CD1c-positive myeloid dendritic cell (primary cell): ENCODE data around the gene ENG.

Experiments used
- DNase-seq: peaks from one replicate; pipeline ENCODE4 v3.0.0-alpha.2; 2016; ENCODE audit errors: extremely low spot score

ENG gene

DNA sequence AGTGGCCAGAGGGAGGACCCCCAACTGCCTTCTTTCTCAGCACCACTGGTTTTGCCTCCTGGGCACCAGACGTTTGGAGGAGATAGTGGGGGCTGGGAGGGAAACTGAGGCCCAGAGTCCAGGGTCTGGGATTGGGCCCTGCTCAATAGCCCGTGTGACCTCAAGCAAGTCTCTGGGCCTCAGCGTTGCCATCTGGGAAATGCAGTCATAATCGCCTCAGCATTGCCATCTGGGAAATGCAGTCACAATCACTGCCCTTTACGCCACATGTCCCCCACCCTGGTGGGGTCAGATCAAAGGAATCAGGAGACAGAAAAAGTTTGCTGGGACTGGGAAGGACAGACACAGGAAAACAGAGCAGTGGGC is 77.6 kb downstream of the ENG start:
- DNase-seq = no peak

DNA sequence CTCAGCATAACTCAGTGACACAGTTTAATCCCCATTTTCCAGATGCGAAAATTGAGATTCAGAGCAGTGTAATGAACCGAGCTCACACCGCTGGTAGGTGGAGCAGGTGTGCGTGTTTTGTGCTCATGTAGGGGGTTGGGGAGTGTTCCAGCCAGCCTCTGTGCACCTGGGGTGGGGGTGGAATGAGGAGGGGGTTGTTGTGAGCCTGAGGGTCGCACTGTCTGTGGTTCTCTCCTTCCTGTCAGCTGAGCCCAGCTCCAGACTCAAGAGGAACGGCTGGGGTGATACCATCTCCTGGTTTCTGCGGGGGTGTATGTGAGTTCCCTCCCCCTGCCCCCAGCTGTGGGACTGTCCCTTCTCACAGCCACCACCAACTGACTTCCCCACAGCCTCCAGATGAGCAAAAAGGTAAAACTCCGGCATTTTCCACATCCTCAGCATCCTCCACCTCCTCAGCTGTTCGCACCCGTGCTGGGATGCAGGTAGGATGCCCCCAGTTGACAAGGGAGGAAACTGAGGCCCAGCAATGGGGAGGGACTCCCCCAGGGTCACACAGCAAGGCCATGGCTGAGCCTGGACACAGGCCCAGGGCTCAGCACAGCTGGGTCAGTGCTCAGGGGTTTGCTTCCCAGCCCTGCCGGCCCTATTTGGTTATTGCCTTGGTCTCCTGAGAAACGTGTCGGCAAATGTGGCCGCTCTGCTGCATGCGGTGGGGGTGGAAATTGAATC is 78.1 kb downstream of the ENG start:
- peak; percentile 85 for DNase-seq

DNA sequence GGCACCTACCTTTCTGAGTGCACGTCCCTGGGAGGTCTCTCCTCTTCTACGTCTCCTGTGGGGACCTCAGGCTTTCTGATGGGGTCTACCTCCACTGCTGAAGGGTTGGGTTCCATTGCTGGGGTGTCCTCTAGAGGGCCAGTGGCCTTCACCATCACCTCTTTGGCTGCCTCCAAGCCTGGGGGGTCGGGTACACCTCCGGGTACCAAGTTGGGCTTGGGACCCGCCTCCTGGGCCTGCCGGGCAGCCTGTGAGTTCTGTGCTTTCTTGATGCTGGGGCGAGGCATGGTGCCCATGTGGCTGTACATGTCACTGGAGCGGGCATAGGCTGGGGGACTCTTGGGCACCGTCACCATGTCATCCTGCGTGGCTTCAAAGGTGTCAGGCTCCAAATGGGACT is 80.5 kb downstream of the ENG start:
- no peak for DNase-seq

DNA sequence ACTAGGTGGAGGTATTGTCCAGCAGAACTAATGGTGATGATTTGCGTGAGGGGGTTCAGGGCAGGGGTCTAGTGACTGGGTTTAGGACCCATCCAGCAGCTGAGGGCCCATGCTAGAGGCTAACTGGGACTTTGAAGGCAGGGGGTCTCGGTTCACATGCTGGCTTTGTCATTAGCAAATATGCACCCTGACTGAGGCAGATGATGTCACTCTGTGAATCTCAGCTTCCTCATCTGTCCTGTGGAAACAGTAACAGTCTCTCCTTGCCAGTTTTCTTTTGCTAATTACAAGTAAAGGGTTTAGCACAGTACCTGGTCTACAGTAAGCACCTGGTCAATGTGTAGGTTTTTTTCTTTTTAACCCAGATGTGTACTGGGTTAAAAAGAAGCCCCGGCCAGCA is 81.2 kb downstream of the ENG start:
- peak; percentile 33 for DNase-seq

DNA sequence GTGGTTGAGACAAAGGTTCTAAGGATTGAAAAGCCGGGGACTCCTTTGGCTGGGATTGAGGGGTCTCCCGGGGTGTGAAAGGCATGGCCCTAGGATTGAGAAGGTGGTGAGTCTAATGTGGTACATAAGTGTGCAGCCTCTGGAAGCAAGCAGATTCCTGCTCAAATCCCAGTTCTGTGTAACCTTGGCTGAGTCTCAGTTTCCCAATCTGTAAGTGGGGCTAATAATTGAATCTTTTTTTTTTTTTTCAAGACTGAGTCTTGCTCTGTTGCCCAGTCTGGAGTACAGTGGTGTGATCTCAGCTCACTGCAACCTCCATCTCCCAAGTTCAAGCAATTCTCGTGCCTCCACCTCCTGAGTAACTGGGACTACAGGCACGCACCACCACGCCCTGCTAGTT is 81.9 kb downstream of the ENG start:
- DNase-seq = no peak

DNA sequence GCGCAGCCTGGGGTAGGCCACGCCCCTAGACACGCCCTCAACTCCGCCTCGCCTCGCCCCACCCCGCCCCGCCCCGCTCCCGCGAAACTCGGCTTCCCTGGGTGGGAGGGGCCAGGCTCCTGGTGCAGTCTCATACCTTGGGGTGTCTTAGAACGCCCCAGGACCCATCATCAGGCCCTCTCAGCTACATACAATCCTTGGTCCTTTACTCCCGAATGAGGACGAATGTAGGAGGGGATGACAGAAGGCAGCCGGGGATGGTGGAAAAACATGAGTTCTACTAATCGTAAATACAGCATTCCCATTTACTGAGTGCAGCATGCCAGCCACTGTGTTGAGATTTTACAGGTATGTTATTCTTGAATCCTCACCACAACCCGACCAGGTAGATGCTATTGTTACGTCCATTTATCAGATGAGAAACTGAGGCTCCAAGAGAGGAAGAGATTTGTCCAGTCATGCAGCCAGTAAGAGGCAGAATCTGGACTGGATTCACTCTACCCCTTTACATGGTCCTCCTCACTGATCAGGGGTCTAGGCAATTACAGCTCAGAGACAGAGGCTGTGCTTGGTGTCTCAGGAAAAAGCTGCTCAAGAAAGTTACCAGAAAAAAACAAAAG is 82.8 kb downstream of the ENG start:
- no peak for DNase-seq

DNA sequence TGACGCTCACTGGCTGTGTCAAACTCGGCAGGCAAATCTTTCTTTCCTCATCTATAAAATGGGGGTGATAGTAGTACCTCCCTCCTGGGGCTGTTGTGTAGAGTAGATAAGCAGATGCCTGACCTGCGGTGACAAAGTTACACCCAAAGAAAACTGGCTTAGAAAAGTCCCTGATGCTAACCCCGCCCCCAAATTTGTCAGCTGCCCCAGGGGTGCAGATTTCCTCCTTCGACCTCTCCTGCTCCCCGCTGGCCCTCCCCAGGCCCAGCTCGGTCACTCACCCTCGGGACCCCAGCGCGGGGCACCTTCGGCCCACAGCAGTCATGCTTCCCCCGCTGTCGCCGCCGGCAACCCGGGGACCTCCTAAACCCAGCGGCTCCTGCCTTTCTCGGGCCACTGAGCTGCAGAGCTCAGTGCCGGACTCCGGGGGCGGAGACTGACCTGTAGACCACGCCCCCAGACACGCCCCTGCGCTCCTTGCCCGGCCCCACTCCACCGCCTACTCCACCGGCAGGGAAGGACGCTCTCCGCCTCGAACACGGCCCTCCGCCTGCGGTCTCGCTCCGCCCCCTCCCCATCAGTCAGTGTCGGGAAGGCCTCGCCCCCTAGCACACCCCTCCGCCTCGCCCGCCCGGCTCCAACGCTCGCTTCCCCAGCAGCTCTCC is 83.4 kb downstream of the ENG start:
- DNase-seq = peak; percentile 98

DNA sequence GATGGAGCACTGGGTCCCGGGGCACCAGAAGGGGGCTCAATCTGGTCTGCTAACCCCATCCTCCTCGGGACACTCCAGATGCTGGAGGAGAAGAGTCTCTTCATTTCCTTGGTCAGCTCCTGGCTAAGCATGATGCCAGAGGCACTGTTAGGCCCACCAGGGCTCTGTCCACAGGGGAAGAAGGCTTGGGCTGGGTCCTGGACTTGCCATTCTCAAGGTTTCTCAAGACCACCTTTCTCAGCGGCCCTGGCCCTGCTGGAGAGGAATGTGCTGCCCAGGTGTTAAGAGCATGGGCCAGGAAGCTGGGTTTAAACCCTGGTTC is 83.9 kb downstream of the ENG start:
- DNase-seq = no peak

DNA sequence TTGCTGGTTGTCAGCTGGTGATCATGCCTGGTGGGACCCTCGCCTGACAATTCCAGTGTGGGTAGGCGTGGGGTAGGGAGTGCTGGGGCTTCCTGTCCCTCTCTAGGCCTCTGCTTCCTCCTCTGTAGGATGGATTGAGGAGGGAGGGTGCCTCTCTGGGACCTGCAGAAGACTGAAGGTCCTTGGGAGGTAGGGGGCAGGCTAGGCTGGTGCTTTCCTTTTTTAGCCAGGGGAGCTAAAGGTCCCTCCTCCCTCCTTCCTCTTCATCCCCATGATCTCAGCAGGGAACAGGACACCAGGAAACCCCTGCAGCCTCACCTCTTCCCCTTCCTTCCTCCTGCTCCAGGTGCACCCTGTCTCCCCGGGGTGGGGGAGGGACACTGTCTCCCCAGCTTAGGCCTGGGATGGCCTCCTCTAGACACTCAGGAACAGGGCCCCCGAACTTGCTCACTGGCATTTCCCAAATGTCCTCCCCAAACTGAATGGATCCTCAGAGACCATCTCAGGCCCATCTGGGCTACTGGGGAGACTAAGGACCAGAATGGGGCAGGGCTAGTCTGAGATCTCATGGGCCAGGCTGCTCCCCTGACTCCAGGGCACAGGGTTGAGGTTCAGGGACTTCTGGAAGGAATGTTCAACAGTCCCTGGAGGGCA is 84.4 kb downstream of the ENG start:
- DNase-seq = peak; percentile 11

DNA sequence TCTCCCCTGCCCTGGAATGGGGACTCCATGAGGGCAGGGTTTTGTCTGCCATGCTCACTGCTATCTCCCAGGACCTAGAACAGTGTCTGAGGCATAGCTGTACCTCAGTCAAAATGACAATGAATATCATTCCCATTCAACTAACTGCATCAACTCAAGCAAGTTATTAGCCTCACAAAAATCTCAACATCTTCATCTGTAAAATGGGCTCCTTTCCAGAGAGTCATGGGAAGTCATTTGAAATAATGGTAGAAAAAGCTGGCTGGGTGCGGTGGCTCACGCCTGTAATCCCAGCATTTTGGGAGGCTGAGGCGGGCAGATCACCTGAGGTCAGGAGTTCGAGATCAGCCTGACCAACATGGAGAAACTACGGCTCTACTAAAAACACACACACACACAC is 85.4 kb downstream of the ENG start:
- no peak for DNase-seq

DNA sequence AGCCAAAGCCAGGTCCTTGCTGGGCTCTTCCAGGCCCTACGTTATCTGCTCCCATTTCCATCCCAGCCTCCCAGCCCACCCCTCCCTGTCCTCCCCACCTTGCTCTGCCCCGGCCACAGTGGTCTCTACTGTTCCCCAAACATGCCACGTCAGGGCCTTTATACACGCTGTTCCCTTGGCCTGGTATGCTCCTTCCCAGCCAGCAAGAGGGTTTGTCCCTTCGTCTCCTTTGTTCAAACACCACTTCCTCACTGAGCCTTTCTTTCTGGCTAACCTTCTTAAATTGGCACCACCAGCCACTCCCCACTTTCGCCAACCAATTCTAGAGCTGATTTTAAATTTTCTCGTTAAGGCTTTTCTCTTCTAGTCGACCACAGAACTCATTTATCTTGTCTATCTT is 85.8 kb downstream of the ENG start:
- no peak for DNase-seq

DNA sequence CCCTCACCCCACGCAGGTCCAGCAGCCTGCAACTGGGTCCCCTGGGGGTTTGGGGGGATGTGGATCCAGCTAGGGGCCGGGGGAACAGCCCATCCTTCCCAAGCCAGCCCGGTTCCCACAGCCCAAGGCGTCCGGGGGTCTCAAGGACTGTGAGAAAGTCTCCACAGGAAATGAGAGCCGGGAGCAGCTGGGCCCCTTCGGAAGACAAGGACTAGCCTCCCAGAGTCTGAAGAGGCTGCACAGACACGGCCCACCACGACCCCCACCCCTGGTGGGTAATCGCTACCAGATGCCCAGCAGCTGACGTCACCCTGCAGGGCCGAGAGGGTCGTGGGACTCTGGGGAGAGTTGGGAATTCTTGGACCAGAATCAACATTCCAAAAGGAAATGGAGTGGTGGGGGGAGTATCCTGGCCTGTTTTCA is 86.5 kb downstream of the ENG start:
- DNase-seq = no peak

DNA sequence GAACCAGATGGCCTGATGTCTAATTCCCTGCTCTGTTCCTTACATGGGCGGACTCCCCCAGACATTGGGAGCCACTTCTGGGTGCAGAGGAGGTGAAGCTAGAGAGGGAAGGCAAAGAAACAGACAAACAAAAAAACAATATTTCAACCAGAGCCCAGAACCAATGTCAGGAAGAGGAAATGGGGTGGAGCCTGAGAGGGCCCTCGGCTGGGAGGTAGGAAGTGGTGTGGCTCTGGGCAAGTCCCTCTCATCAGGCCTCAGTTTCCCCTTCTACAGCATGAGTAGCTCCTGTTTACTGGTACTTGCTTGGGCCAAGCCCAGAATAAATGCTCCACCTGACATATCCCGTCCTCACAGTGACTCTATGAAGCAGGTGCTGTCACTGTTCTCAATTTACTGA is 87.0 kb downstream of the ENG start:
- DNase-seq = no peak

DNA sequence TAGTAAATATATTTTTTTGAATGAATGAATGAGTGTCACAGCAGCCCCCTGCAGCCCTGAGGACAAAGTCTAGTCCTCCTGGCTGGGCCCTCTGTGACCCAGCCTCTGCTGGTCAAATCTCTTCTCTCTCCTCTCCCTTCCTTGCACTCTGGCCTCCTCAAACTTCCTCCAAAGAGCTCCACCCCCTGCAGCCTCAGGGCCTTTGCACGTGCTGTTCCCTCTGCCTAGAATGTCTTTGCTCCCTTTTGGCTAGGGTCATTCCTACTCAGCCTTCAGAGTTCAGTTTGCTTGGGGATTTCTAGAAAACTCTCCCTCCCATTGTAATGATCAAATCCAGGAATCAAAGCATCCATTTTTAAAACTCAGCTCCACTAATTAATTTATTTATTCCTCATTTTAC is 89.0 kb downstream of the ENG start:
- DNase-seq = no peak
